DOHH2 (cell line): ENCODE measurements around the gene PODXL2.

Experiments used
- CTCF ChIP-seq: fragments of 200-600 bp; sonication (generic); IDR thresholded peaks from one replicate; pipeline ENCODE4 v1.5.1; 2014; ENCODE audit warnings: antibody characterized with exemption, mild to moderate bottlenecking, low read depth, low read length; ENCODE audit not compliant: poor library complexity, severe bottlenecking
- EZH2phosphoT487 ChIP-seq: fragments of 200-600 bp; sonication (generic); IDR thresholded peaks from 2 replicates; pipeline ENCODE4 v1.6.1; 2017; ENCODE audit warnings: borderline replicate concordance, mild to moderate bottlenecking, antibody characterized with exemption, low read length, moderate library complexity, mixed read lengths

GRCh38 chr3:127687228-127687737, 58.3 kb downstream of the PODXL2 start:
- no peak for TF ChIP-seq EZH2phosphoT487
- TF ChIP-seq CTCF: no peak
